Astrocyte of the spinal cord (primary cell): ENCODE results near the gene CDCA4.

Source experiments
- DNase-seq: peaks from one replicate; pipeline ENCODE4 v3.0.0; 2011; ENCODE audit warnings: low read depth, low spot score
- H3K4me3 ChIP-seq: 2 replicates; pipeline ENCODE4 v1.5.1; 2011; ENCODE audit warnings: low read depth, mild to moderate bottlenecking, low read length, moderate library complexity
- CTCF ChIP-seq: IDR thresholded peaks from 2 replicates; pipeline ENCODE4 v1.5.1; 2012; ENCODE audit warnings: low read depth, mild to moderate bottlenecking, low read length, inconsistent platforms
- in situ Hi-C: cut with HindIII; loops from 2 replicates; pipeline ENCODE4 v1.10.0; 2017; ENCODE audit warnings: low sequenced_read_pairs

The CDCA4 gene

GRCh38 chr14:105061428-105062047 lies 40.7 kb upstream of the CDCA4 start:
- no peak for DNase-seq
- in situ Hi-C loops, result no loop called here
- no peak overlapping the region for H3K4me3 ChIP-seq
- TF ChIP-seq CTCF, result no peak

GRCh38 chr14:105060751-105061427 lies 40.0 kb upstream of the CDCA4 start:
- DNase-seq, result no peak
- in situ Hi-C loops, result no loop called here
- no peak overlapping the region for H3K4me3 ChIP-seq
- no peak for TF ChIP-seq CTCF

- no peak overlapping the region for H3K4me3 ChIP-seq
- DNase-seq, result no peak
- in situ Hi-C loops, result no loop called here
- no peak for TF ChIP-seq CTCF
These were observed 39.2 kb upstream of the CDCA4 start for GRCh38 chr14:105059925-105060565.

GRCh38 chr14:105059035-105059924 lies 38.4 kb upstream of the CDCA4 start:
- DNase-seq, result no peak
- H3K4me3 ChIP-seq, result no peak overlapping the region
- in situ Hi-C loops, result no loop called here
- no peak for TF ChIP-seq CTCF

- H3K4me3 ChIP-seq, result no peak overlapping the region
- TF ChIP-seq CTCF, result no peak
- no peak for DNase-seq
- in situ Hi-C loops, result no loop called here
These were observed 37.7 kb upstream of the CDCA4 start for GRCh38 chr14:105058521-105059034.

GRCh38 chr14:105056303-105056831 lies 35.5 kb upstream of the CDCA4 start:
- no peak for TF ChIP-seq CTCF
- no peak for DNase-seq

More at GRCh38 chr14:105056303-105056831, 35.5 kb upstream of the CDCA4 start:
- in situ Hi-C loops, result no loop called here
- no peak overlapping the region for H3K4me3 ChIP-seq
